Panc1 (cell line): Measurements from ENCODE around the gene APOA1. TPM values are rescaled to one million over a fixed set of nuclear protein-coding genes. Genes with fewer than 3 reads are reported as not detected.

Experiments
- ATAC-seq: fragments of 200-7000 bp; cut with Tn5 transposase; 2 replicates; pipeline ENCODE4 v1.9.1; 2020; ENCODE audit warnings: mild to moderate bottlenecking, moderate library complexity
- BruUV-seq: library from RNA; stranded (reverse); fragments of 400-500 nt; replicated peaks from 2 replicates; lab custom pipeline; 2021; lab: Mats Ljungman, UMichigan
- CTCF ChIA-PET: fragments of 300-600 bp; sonication (Branson Sonifier 250); formaldehyde crosslinking; loops from one replicate; lab custom pipeline; 2022; ENCODE audit warnings: antibody characterized with exemption; lab: Charles Lee
- POLR2A ChIA-PET: fragments of 300-600 bp; sonication (Branson Sonifier 250); formaldehyde crosslinking; loops from one replicate; lab custom pipeline; 2022; ENCODE audit warnings: antibody characterized with exemption; lab: Charles Lee
- DNase-seq: peaks from one replicate; pipeline ENCODE4 v3.0.0-alpha.2; 2010; ENCODE audit warnings: low read depth, low spot score
- H3K27ac ChIP-seq: 2 replicates; pipeline ENCODE4 v1.5.1; 2011; ENCODE audit warnings: mild to moderate bottlenecking, low read length, inconsistent platforms
- H3K27me3 ChIP-seq: fragments of 200-500 bp; sonication (Bioruptor generic); 2 replicates; pipeline ENCODE4 v1.6.0; 2014; ENCODE audit warnings: low read length, inconsistent platforms; ENCODE audit not compliant: control insufficient read depth, insufficient read depth
- H3K36me3 ChIP-seq: fragments of 200-500 bp; sonication (Bioruptor generic); 2 replicates; pipeline ENCODE4 v1.5.1; 2014; ENCODE audit warnings: inconsistent platforms, mild to moderate bottlenecking, low read length, moderate library complexity; ENCODE audit not compliant: control insufficient read depth, insufficient read depth
- H3K4me1 ChIP-seq: 2 replicates; pipeline ENCODE4 v1.5.1; 2011; ENCODE audit warnings: inconsistent platforms, mild to moderate bottlenecking, low read length, moderate library complexity; ENCODE audit not compliant: control insufficient read depth, insufficient read depth
- H3K4me3 ChIP-seq, 2 experiments: 2 replicates each; pipeline ENCODE4 v1.5.1; 2011 to 2012; ENCODE audit warnings: low read depth in 2 of 2, low read length in 2 of 2, mild to moderate bottlenecking in 2 of 2, inconsistent platforms in 1 of 2, moderate library complexity in 1 of 2
- H3K9me3 ChIP-seq: fragments of 200-500 bp; sonication (Bioruptor generic); 2 replicates; pipeline ENCODE4 v1.5.1; 2014; ENCODE audit warnings: low read depth, mild to moderate bottlenecking, inconsistent platforms, low read length, moderate library complexity; ENCODE audit not compliant: control insufficient read depth, insufficient read depth
- POLR2AphosphoS5 ChIP-seq: IDR thresholded peaks from 2 replicates; pipeline ENCODE4 v1.6.1; 2012; ENCODE audit warnings: mild to moderate bottlenecking, low read depth, low read length, moderate library complexity
- SIN3A ChIP-seq: IDR thresholded peaks from 2 replicates; pipeline ENCODE4 v1.6.1; 2012; ENCODE audit warnings: low read depth, mild to moderate bottlenecking, low read length, moderate library complexity, borderline replicate concordance; ENCODE audit not compliant: insufficient read depth
- TCF7L2 ChIP-seq: IDR thresholded peaks from 2 replicates; pipeline ENCODE4 v1.6.1; 2011; ENCODE audit warnings: mild to moderate bottlenecking, low read depth, low read length, inconsistent platforms
- in situ Hi-C: cut with HindIII; loops from 2 replicates; pipeline ENCODE4 v1.10.0; 2016; ENCODE audit warnings: low sequenced_read_pairs, low pct_unique_long_range_greater_than_20kb
- intact Hi-C: fragments of 100-400 bp; cut with micrococcal nuclease; formaldehyde crosslinking; loops from one replicate; pipeline ENCODE4 v1.10.0; 2022; ENCODE audit not compliant: unreplicated experiment
- total RNA-seq: library from RNA; stranded (reverse); gene quantifications from one replicate; pipeline ENCODE4 v1.2.1, GENCODE V29; 2021; ENCODE audit not compliant: unreplicated experiment
- TF ChIP-seq, protein P1 (sequence below): fragments of 450-650 bp; IDR thresholded peaks from 2 replicates; pipeline ENCODE4 v1.5.1; 2017; ENCODE audit warnings: mild to moderate bottlenecking
- TF ChIP-seq, protein P2 (sequence below), 2 experiments: IDR thresholded peaks; 2 replicates each; pipeline ENCODE4 v1.6.1; 2011 to 2012; ENCODE audit warnings: low read depth in 2 of 2, control low read depth in 1 of 2, low read length in 1 of 2, mild to moderate bottlenecking in 1 of 2, moderate library complexity in 1 of 2; ENCODE audit not compliant: insufficient read depth in 1 of 2

APOA1 gene
- total RNA-seq, 1 experiment from 2014 or later: 1.7 TPM

DNA sequence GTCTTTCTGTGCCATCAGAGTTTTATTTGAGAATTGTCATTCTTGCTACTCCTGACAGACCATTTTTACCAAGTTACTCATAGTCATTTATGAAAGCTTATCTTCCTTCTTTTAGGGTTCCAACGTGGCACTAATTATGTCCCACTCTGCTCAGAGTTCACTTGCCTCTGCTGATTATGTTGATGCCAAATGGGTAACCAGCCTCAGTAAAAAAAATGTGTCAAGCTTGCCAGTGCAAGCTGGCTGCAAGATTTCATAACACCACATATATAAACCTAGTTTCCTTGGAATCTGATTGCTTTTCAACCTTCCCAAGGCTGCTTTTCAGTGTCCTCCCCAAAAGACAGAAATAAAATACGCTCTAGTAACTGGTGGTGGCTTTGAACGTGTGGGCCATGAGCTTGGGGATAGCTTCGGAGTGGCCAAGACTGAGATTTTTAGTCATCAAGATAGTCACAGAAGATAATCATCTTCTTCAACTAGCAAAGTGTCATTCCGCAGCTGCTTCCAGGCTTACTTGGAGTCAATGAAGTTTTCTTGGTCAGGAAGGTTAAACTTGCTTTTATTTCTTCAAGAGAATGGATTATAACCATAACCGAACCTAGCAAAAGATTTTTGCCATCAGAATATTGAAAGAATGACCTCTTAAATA is 29.5 kb upstream of the APOA1 start:
- H3K9me3 ChIP-seq: no peaks in the 10 kb centered on the region
- H3K27ac ChIP-seq: no peak overlapping the region
- BruUV-seq: TSS peak; percentile 32
- intact Hi-C loops: no loop called here
- no peak overlapping the region for H3K4me3 ChIP-seq
- ATAC-seq (no peak), DNase-seq (no peak)
- TF ChIP-seq, protein P1, sequence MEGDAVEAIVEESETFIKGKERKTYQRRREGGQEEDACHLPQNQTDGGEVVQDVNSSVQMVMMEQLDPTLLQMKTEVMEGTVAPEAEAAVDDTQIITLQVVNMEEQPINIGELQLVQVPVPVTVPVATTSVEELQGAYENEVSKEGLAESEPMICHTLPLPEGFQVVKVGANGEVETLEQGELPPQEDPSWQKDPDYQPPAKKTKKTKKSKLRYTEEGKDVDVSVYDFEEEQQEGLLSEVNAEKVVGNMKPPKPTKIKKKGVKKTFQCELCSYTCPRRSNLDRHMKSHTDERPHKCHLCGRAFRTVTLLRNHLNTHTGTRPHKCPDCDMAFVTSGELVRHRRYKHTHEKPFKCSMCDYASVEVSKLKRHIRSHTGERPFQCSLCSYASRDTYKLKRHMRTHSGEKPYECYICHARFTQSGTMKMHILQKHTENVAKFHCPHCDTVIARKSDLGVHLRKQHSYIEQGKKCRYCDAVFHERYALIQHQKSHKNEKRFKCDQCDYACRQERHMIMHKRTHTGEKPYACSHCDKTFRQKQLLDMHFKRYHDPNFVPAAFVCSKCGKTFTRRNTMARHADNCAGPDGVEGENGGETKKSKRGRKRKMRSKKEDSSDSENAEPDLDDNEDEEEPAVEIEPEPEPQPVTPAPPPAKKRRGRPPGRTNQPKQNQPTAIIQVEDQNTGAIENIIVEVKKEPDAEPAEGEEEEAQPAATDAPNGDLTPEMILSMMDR: 0 out of 2 replicates have a peak, but pooled peaks have one; percentile 6
- TF ChIP-seq, protein P2, sequence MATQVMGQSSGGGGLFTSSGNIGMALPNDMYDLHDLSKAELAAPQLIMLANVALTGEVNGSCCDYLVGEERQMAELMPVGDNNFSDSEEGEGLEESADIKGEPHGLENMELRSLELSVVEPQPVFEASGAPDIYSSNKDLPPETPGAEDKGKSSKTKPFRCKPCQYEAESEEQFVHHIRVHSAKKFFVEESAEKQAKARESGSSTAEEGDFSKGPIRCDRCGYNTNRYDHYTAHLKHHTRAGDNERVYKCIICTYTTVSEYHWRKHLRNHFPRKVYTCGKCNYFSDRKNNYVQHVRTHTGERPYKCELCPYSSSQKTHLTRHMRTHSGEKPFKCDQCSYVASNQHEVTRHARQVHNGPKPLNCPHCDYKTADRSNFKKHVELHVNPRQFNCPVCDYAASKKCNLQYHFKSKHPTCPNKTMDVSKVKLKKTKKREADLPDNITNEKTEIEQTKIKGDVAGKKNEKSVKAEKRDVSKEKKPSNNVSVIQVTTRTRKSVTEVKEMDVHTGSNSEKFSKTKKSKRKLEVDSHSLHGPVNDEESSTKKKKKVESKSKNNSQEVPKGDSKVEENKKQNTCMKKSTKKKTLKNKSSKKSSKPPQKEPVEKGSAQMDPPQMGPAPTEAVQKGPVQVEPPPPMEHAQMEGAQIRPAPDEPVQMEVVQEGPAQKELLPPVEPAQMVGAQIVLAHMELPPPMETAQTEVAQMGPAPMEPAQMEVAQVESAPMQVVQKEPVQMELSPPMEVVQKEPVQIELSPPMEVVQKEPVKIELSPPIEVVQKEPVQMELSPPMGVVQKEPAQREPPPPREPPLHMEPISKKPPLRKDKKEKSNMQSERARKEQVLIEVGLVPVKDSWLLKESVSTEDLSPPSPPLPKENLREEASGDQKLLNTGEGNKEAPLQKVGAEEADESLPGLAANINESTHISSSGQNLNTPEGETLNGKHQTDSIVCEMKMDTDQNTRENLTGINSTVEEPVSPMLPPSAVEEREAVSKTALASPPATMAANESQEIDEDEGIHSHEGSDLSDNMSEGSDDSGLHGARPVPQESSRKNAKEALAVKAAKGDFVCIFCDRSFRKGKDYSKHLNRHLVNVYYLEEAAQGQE (IDR thresholded peaks at IDR 0.05; ENCODE audit: insufficient read depth in 1 of 2, low read depth in 2 of 2, low read length in 1 of 2): no peak
- H3K4me1 ChIP-seq: no peaks in the 10 kb centered on the region
- POLR2A ChIA-PET: no interaction called here
- no peaks in the 10 kb centered on the region for H3K27me3 ChIP-seq
- CTCF ChIA-PET: no interaction called here
- in situ Hi-C loops: no loop called here
- H3K36me3 ChIP-seq: peaks cover 8% of the 10 kb centered on the region; the same call in 1 of the 2 replicates

DNA sequence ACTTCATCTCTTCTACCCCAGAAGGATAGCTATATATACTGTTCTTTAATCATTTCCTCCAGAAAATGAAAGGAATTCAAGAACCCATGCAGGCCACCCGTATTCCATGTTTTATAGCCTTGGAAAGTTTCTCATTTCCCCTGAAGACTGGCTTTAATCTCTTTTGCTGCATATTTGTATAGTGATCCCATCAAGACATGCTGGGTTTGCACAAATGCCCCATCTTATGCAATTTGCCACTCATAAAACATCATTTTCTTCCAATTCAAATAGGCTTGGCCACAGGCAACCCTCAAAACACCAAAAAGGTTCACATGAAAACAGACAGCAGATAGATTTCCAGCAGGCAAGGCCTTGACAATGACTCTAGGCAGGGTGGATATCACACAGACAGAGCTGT is 28.3 kb upstream of the APOA1 start:
- DNase-seq: no peak
- Histone ChIP-seq H3K4me1 (no peaks in the 10 kb centered on the region), H3K4me3 (no peak overlapping the region), H3K36me3 (peaks cover 8% of the 10 kb centered on the region; the same call in 1 of the 2 replicates), H3K9me3 (no peaks in the 10 kb centered on the region), H3K27ac (no peak overlapping the region), H3K27me3 (no peaks in the 10 kb centered on the region)
- no peak for ATAC-seq
- in situ Hi-C loops: no loop called here
- ChIA-PET CTCF (no interaction called here), POLR2A (no interaction called here)
- no TSS peak for BruUV-seq
- TF ChIP-seq POLR2AphosphoS5 (no peak), SIN3A (no peak), TCF7L2 (no peak)
- TF ChIP-seq, protein P2 (IDR thresholded peaks at IDR 0.05; ENCODE audit: insufficient read depth in 1 of 2, low read depth in 2 of 2, low read length in 1 of 2): no peak
- TF ChIP-seq, protein P1: no peak
- intact Hi-C loops: no loop called here
